Tibial nerve (tissue), 4 donors: Measurements from ENCODE around the gene FCSK. TPM values are rescaled to one million over a fixed set of nuclear protein-coding genes. Genes with fewer than 3 reads are reported as not detected.

Experiments
- DNase-seq, 2 donors: peaks; one replicate each; pipeline ENCODE4 v3.0.0-alpha.2; 2019; ENCODE audit warnings: low spot score in 2 of 2
- H3K27ac ChIP-seq, 4 donors: fragments of 200-600 bp; sonication (generic) in 3 of 4; one replicate each; pipeline ENCODE4 v1.5.1; 2017 to 2019; ENCODE audit warnings: mild to moderate bottlenecking in 1 of 4
- H3K27me3 ChIP-seq, 2 donors: fragments of 200-600 bp; sonication (generic) in 1 of 2; one replicate each; pipeline versions ENCODE4 v1.5.1 to v1.6.0; 2017 to 2019
- H3K36me3 ChIP-seq, 3 donors: fragments of 200-600 bp; sonication (generic); one replicate each; pipeline ENCODE4 v1.5.1; 2018 to 2019
- H3K4me1 ChIP-seq, 4 donors: fragments of 200-600 bp; sonication (generic) in 3 of 4; one replicate each; pipeline ENCODE4 v1.5.1; 2017 to 2019
- H3K4me3 ChIP-seq, 4 donors: fragments of 200-600 bp; sonication (generic) in 3 of 4; one replicate each; pipeline ENCODE4 v1.5.1; 2017 to 2019; ENCODE audit warnings: mild to moderate bottlenecking in 1 of 4, moderate library complexity in 1 of 4
- H3K9me3 ChIP-seq, 4 donors: fragments of 200-600 bp; sonication (generic) in 3 of 4; one replicate each; pipeline ENCODE4 v1.5.1; 2017 to 2019
- CTCF ChIP-seq, 5 experiments: fragments of 200-600 bp in 3 of 5; fragments of 450-650 bp in 2 of 5; sonication (generic) in 3 of 5; IDR thresholded peaks; one replicate each; pipeline ENCODE4 v1.5.1; 2016 to 2019; ENCODE audit warnings: antibody characterized with exemption in 5 of 5, mild to moderate bottlenecking in 3 of 5, moderate library complexity in 2 of 5
- EP300 ChIP-seq, 2 donors: sonication (generic); formaldehyde crosslinking; IDR thresholded peaks; one replicate each; pipeline ENCODE4 v1.6.1; 2017; ENCODE audit warnings: antibody characterized with exemption in 2 of 2, mild to moderate bottlenecking in 1 of 2
- POLR2A ChIP-seq, 2 donors: fragments of 450-650 bp; IDR thresholded peaks; one replicate each; pipeline ENCODE4 v1.6.1; 2017; ENCODE audit warnings: antibody characterized with exemption in 2 of 2, mild to moderate bottlenecking in 2 of 2, moderate library complexity in 2 of 2
- WGBS, 2 donors: methylation state at CpG; one replicate each; pipeline ENCODE4 v1.1.5; 2018; 5-methylcytosine and 5-hydroxymethylcytosine counted together
- total RNA-seq, 4 donors: library from RNA; depleted of rRNA; stranded (reverse); fragments of >200 nt; gene quantifications; one replicate each; pipeline ENCODE4 v1.1.0, GENCODE V29; 2016

FCSK gene
- total RNA-seq, 4 donors from 2014 or later: 21.3 to 53.1 (median 37.9) TPM

DNA sequence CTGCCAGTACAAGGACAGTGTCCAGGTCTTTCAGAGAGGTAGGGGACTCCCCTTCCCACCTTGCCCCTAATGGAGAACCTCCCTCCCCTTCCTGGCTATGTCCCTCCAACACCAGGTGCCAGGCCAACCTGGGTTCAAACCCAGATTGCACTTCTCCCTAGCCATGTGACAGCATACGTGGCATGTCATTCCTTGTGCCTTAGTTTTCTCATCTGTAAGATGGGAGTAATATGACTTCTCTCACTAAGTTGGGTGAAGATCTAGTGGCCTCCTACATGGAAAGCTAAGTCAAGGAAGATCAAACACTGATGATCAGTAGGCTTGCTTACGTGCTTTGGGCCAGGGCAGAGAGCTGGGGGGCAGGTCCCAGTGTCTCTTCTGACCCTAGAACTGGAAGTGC is 8.8 kb downstream of the FCSK start:
- Histone ChIP-seq H3K27ac (no peak overlapping the region), H3K4me3 (no peak overlapping the region), H3K27me3 (no peaks in the 10 kb centered on the region), H3K9me3 (no peaks in the 10 kb centered on the region), H3K36me3 (peaks cover 0 to 63% (median 0%) of the 10 kb centered on the region in 3 donors), H3K4me1 (peaks cover 0 to 10% (median 0%) of the 10 kb centered on the region in 4 donors)
- no peak for DNase-seq
- 94 to 100% methylated on average over 2 of the region's 2 CpGs for WGBS, 2 donors
- TF ChIP-seq POLR2A (IDR thresholded peaks at IDR 0.05): no peak
- no peak for TF ChIP-seq EP300 (IDR thresholded peaks at IDR 0.05)
- no peak for TF ChIP-seq CTCF (IDR thresholded peaks at IDR 0.05)

GRCh38 chr16:70465999-70466804 is 11.8 kb downstream of the FCSK start:
- DNase-seq: no peak
- no peaks in the 10 kb centered on the region for H3K9me3 ChIP-seq
- H3K27me3 ChIP-seq: no peaks in the 10 kb centered on the region
- WGBS, 2 donors: 80 to 83% methylated on average over 12 to 13 of the region's 13 CpGs
- TF ChIP-seq CTCF (IDR thresholded peaks at IDR 0.05): no peak
- no peak for TF ChIP-seq EP300 (IDR thresholded peaks at IDR 0.05)
- TF ChIP-seq POLR2A (IDR thresholded peaks at IDR 0.05): no peak
- peaks cover 0 to 92% (median 0%) of the 10 kb centered on the region in 3 donors for H3K36me3 ChIP-seq
- no peak overlapping the region for H3K4me3 ChIP-seq
- H3K27ac ChIP-seq: no peak overlapping the region
- peaks cover 0 to 3% (median 0%) of the 10 kb centered on the region in 4 donors for H3K4me1 ChIP-seq

DNA sequence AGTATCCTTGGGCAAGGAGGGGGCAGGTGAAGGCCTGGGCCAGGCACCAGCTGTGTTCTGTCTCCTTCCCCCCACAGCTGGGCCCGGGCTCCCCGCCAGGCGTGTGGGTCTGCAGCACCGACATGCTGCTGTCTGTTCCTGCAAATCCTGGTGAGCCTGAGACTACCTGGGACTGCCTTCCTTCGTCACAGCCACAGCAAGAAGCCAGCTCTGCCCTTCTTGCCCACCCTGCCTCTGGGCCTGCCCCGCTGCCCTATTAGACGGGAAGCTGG is 12.3 kb downstream of the FCSK start:
- Histone ChIP-seq H3K27ac (no peak overlapping the region), H3K36me3 (peaks cover 0 to 92% (median 0%) of the 10 kb centered on the region in 3 donors), H3K4me1 (no peaks in the 10 kb centered on the region), H3K27me3 (no peaks in the 10 kb centered on the region), H3K4me3 (no peak overlapping the region), H3K9me3 (no peaks in the 10 kb centered on the region)
- DNase-seq: no peak
- WGBS, 2 donors: 71 to 76% methylated on average over 6 of the region's 7 CpGs
- TF ChIP-seq POLR2A (IDR thresholded peaks at IDR 0.05) (no peak), EP300 (IDR thresholded peaks at IDR 0.05) (no peak), CTCF (IDR thresholded peaks at IDR 0.05) (no peak)

DNA sequence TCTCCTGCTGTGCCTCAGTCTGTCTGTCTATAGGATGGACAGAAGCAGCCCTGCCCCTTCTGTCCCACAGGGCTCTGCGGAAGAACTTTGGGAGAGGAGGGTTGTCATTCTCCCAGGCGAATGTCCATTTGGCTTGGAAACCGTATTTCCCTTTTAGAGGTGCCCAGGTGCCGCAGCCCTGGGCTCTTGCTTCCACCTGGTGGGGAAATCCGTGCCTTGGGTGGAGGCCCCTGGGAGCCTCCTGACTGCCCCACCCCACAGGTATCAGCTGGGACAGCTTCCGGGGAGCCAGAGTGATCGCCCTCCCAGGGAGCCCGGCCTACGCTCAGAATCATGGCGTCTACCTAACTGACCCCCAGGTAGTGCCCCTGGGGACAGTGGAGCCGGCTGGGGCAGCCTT is 12.7 kb downstream of the FCSK start:
- no peaks in the 10 kb centered on the region for H3K27me3 ChIP-seq
- WGBS, 2 donors: 83 to 88% methylated on average over 11 of the region's 11 CpGs
- H3K4me1 ChIP-seq: no peaks in the 10 kb centered on the region
- TF ChIP-seq POLR2A (IDR thresholded peaks at IDR 0.05): no peak
- TF ChIP-seq CTCF (IDR thresholded peaks at IDR 0.05): no peak
- TF ChIP-seq EP300 (IDR thresholded peaks at IDR 0.05): no peak
- no peaks in the 10 kb centered on the region for H3K9me3 ChIP-seq
- no peak overlapping the region for H3K27ac ChIP-seq
- no peak for DNase-seq
- peaks cover 0 to 92% (median 0%) of the 10 kb centered on the region in 3 donors for H3K36me3 ChIP-seq
- no peak overlapping the region for H3K4me3 ChIP-seq

GRCh38 chr16:70467608-70468007 is 13.2 kb downstream of the FCSK start:
- Histone ChIP-seq H3K27me3 (no peaks in the 10 kb centered on the region), H3K36me3 (peaks cover 0 to 94% (median 0%) of the 10 kb centered on the region in 3 donors), H3K4me1 (no peaks in the 10 kb centered on the region), H3K4me3 (no peak overlapping the region), H3K27ac (no peak overlapping the region), H3K9me3 (no peaks in the 10 kb centered on the region)
- no peak for DNase-seq
- TF ChIP-seq CTCF (IDR thresholded peaks at IDR 0.05): no peak
- no peak for TF ChIP-seq EP300 (IDR thresholded peaks at IDR 0.05)
- no peak for TF ChIP-seq POLR2A (IDR thresholded peaks at IDR 0.05)
- WGBS, 2 donors: 88 to 95% methylated on average over 8 of the region's 8 CpGs
